HepG2 (cell line): ENCODE results near the gene SLC25A45. TPM values are rescaled to one million over a fixed set of nuclear protein-coding genes. Genes with fewer than 3 reads are reported as not detected.

ENCODE experiments used
- ATAC-seq: fragments of 200-7000 bp; cut with Tn5 transposase; 3 replicates; pipeline ENCODE4 v1.9.1; 2020; ENCODE audit warnings: mild to moderate bottlenecking, moderate library complexity
- BruUV-seq: library from RNA; stranded (reverse); fragments of 400-500 nt; replicated peaks from 2 replicates; lab custom pipeline; 2021; lab: Mats Ljungman, UMichigan
- CTCF ChIA-PET: fragments of 300-600 bp; formaldehyde crosslinking; extraction: SDS; loops from one replicate; lab custom pipeline; 2021; ENCODE audit warnings: low total read pairs, inconsistent platforms, low intra/inter-chr PET ratio; lab: Yijun Ruan, JAX
- POLR2A ChIA-PET: fragments of 350-600 bp; sonication (Branson Sonifier 250); formaldehyde crosslinking; loops from one replicate; lab custom pipeline; 2020; ENCODE audit warnings: antibody characterized with exemption, inconsistent platforms; lab: Yijun Ruan, JAX
- DNase-seq: peaks from one replicate; pipeline ENCODE4 v3.0.0-alpha.2; 2015; ENCODE audit warnings: low spot score
- FAIRE-seq: peaks from 3 replicates; lab custom pipeline; 2011; peaks lifted over from hg19 to GRCh38; lab: Jason Lieb, UNC
- H2AFZ ChIP-seq: one replicate; pipeline ENCODE4 v1.6.1; 2011; ENCODE audit warnings: low read length, inconsistent platforms
- H3K27ac ChIP-seq: fragments of 300-600 bp; 3 replicates; pipeline ENCODE4 v1.8.0; 2011; ENCODE audit warnings: mixed run types, mild to moderate bottlenecking, mixed read lengths, low read length, inconsistent platforms; ENCODE audit not compliant: insufficient read depth; ENCODE audit errors: extremely low read length
- H3K27me3 ChIP-seq, 2 experiments: fragments of 200-600 bp in 1 of 2; 2 replicates in 1 of 2; 3 replicates in 1 of 2; pipeline versions ENCODE4 v1.6.0 to v1.8.0; 2011; ENCODE audit warnings: low read length in 2 of 2, mild to moderate bottlenecking in 2 of 2, moderate library complexity in 2 of 2, inconsistent platforms in 1 of 2; ENCODE audit not compliant: insufficient read depth in 2 of 2, control insufficient read depth in 1 of 2
- H3K36me3 ChIP-seq, 2 experiments: fragments of 200-600 bp in 1 of 2; replicated peaks in 1 of 2; 2 replicates in 1 of 2; 3 replicates in 1 of 2; pipeline versions ENCODE4 v1.5.1 to v1.8.0; 2011; ENCODE audit warnings: low read length in 2 of 2, inconsistent platforms in 1 of 2; ENCODE audit not compliant: insufficient read depth in 2 of 2, control insufficient read depth in 1 of 2
- H3K4me1 ChIP-seq: 2 replicates; pipeline ENCODE4 v1.5.1; 2012; ENCODE audit warnings: low read length, inconsistent platforms; ENCODE audit not compliant: insufficient read depth
- H3K4me2 ChIP-seq: 2 replicates; pipeline ENCODE4 v1.6.0; 2011; ENCODE audit warnings: low read depth, low read length, inconsistent platforms
- H3K4me3 ChIP-seq, 3 experiments: fragments of 200-600 bp in 1 of 3; sonication (generic), shearing (Covaris generic) in 1 of 3; replicated peaks in 1 of 3; 2 replicates each; pipeline ENCODE4 v1.5.1; 2011 to 2016; ENCODE audit warnings: low read length in 3 of 3, inconsistent platforms in 2 of 3, low read depth in 2 of 3, mild to moderate bottlenecking in 2 of 3, control low read depth in 1 of 3, mixed read lengths in 1 of 3; ENCODE audit not compliant: insufficient read depth in 1 of 3
- H3K79me2 ChIP-seq: one replicate; pipeline ENCODE4 v1.6.1; 2011; ENCODE audit warnings: low read length, inconsistent platforms; ENCODE audit not compliant: insufficient read depth
- H3K9ac ChIP-seq: 2 replicates; pipeline ENCODE4 v1.6.0; 2011; ENCODE audit warnings: mild to moderate bottlenecking, low read depth, low read length, inconsistent platforms; ENCODE audit not compliant: insufficient read depth
- H3K9me3 ChIP-seq: 2 replicates; pipeline ENCODE4 v1.5.1; 2012; ENCODE audit warnings: mild to moderate bottlenecking, low read length
- H4K20me1 ChIP-seq: 2 replicates; pipeline ENCODE4 v1.6.0; 2011; ENCODE audit warnings: inconsistent platforms, mild to moderate bottlenecking, low read length, moderate library complexity; ENCODE audit not compliant: insufficient read depth
- HCFC1 ChIP-seq: fragments of 150-350 bp; IDR thresholded peaks from 2 replicates; pipeline ENCODE4 v1.6.1; 2014; ENCODE audit warnings: low read depth, low read length
- HOXA5 ChIP-seq: sonication (generic); formaldehyde crosslinking; IDR thresholded peaks from 2 replicates; pipeline ENCODE4 v1.4.0; 2020; ENCODE audit warnings: missing genetic modification reagents
- KDM5A ChIP-seq: fragments of 200-600 bp; sonication (generic); IDR thresholded peaks from 2 replicates; pipeline ENCODE4 v1.7.0; 2018; ENCODE audit warnings: antibody characterized with exemption, mild to moderate bottlenecking, low read length, borderline replicate concordance
- KLF13 ChIP-seq: sonication (generic); formaldehyde crosslinking; IDR thresholded peaks from 2 replicates; pipeline ENCODE4 v1.4.0; 2020; ENCODE audit warnings: mild to moderate bottlenecking, missing genetic modification reagents
- PAWR ChIP-seq: sonication (generic); formaldehyde crosslinking; IDR thresholded peaks from 2 replicates; pipeline ENCODE4 v1.4.0; 2020; ENCODE audit warnings: missing genetic modification reagents, mild to moderate bottlenecking, borderline replicate concordance
- SPEN ChIP-seq: sonication (generic); formaldehyde crosslinking; IDR thresholded peaks from 2 replicates; pipeline ENCODE4 v1.5.1; 2020; ENCODE audit warnings: low read depth, mild to moderate bottlenecking, missing genetic modification reagents
- SRY ChIP-seq: sonication (generic); formaldehyde crosslinking; IDR thresholded peaks from 2 replicates; pipeline ENCODE4 v1.8.0; 2022; ENCODE audit warnings: mild to moderate bottlenecking, missing genetic modification reagents
- STAT5B ChIP-seq: sonication (generic); formaldehyde crosslinking; IDR thresholded peaks from 2 replicates; pipeline ENCODE4 v1.4.0; 2020; ENCODE audit warnings: missing genetic modification reagents
- TMF1 ChIP-seq: sonication (generic); formaldehyde crosslinking; IDR thresholded peaks from 2 replicates; pipeline ENCODE4 v1.8.1; 2022; ENCODE audit warnings: low read depth, missing genetic modification reagents
- ZFYVE20 ChIP-seq: sonication (generic); formaldehyde crosslinking; IDR thresholded peaks from 2 replicates; pipeline ENCODE4 v1.8.0; 2023; ENCODE audit warnings: low read depth, mild to moderate bottlenecking, moderate library complexity, missing genetic modification reagents, borderline replicate concordance
- ZNF12 ChIP-seq: sonication (generic); formaldehyde crosslinking; IDR thresholded peaks from 2 replicates; pipeline ENCODE4 v1.5.0; 2020; ENCODE audit warnings: missing genetic modification reagents
- ZNF619 ChIP-seq: sonication (generic); formaldehyde crosslinking; IDR thresholded peaks from 2 replicates; pipeline ENCODE4 v1.4.0; 2020; ENCODE audit warnings: mild to moderate bottlenecking, missing genetic modification reagents
- ZNF678 ChIP-seq: sonication (generic); formaldehyde crosslinking; IDR thresholded peaks from 2 replicates; pipeline ENCODE4 v1.4.0; 2020; ENCODE audit warnings: mild to moderate bottlenecking, missing genetic modification reagents
- WGBS: methylation state at CpG from one replicate; pipeline ENCODE4 v1.1.6; 2017; ENCODE audit warnings: low lambda C conversion rate; 5-methylcytosine and 5-hydroxymethylcytosine counted together
- in situ Hi-C: cut with HindIII; loops from 2 replicates; pipeline ENCODE4 v1.10.0; 2017; ENCODE audit warnings: low pct_unique_long_range_greater_than_20kb; ENCODE audit not compliant: extremely low pct_ligation_motif_present
- intact Hi-C: fragments of 100-400 bp; cut with micrococcal nuclease; formaldehyde crosslinking; loops from one replicate; pipeline ENCODE4 v1.10.0; 2022; ENCODE audit not compliant: unreplicated experiment
- polyA plus RNA-seq, 8 experiments: library from polyadenylated mRNA; depleted of rRNA in 3 of 8; stranded (reverse) in 7 of 8; unstranded in 1 of 8; fragments of >200 nt; fragmentation: Illumina TruSeq in 4 of 8; extraction: Trizol in 4 of 8; gene quantifications; 2 replicates each; pipeline versions ENCODE4 v1.2.1 to v1.2.3, GENCODE V29; 2011 to 2016; ENCODE audit warnings: low read depth in 4 of 8, missing spikeins in 1 of 8, mixed read lengths in 1 of 8; ENCODE audit not compliant: insufficient read depth in 1 of 8
- total RNA-seq, 5 experiments: library from RNA; depleted of rRNA; stranded (reverse); fragments of >200 nt; fragmentation: Illumina TruSeq; extraction: Trizol; gene quantifications; 2 replicates each; pipeline ENCODE4 v1.2.3, GENCODE V29; 2016; ENCODE audit warnings: low read depth in 1 of 5
- TF ChIP-seq, protein P1 (sequence below): sonication (generic); formaldehyde crosslinking; IDR thresholded peaks from 2 replicates; pipeline ENCODE4 v1.5.0; 2020; ENCODE audit warnings: mild to moderate bottlenecking, missing genetic modification reagents
- TF ChIP-seq, protein P2 (sequence below): sonication (generic); formaldehyde crosslinking; conservative IDR thresholded peaks from 2 replicates; pipeline ENCODE4 v1.4.0; 2020; ENCODE audit warnings: missing genetic modification reagents
- TF ChIP-seq, protein P3 (sequence below): sonication (generic); formaldehyde crosslinking; IDR thresholded peaks from 2 replicates; pipeline ENCODE4 v1.8.0; 2022; ENCODE audit warnings: mild to moderate bottlenecking, missing genetic modification reagents
- TF ChIP-seq, protein P4 (sequence below): sonication (generic); formaldehyde crosslinking; conservative IDR thresholded peaks from 2 replicates; pipeline ENCODE4 v1.8.0; 2022; ENCODE audit warnings: low read depth, missing genetic modification reagents

Gene SLC25A45
- total and polyA plus RNA-seq, 2 of the 13 experiments (the other 11 are each of a cell fraction or from before 2014, with no cell fraction given), result 1.2 to 3.4 TPM

DNA sequence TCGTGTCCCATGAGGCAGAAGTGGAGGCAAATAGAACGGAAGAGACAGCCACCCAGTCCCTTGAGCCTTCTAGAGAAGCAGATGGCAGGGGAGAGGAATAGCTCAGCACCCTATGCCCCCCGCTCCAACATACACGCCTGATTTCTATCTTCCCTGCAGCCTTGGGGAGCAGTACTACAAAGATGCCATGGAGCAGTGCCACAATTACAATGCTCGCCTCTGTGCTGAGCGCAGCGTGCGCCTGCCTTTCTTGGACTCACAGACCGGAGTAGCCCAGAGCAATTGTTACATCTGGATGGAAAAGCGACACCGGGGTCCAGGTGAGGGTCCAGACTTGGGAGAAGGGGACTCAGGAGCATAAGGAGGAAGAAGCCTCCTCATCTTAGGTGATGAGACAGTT, 42.2 kb downstream of the SLC25A45 start (continued):
- TF ChIP-seq SPEN (no peak), ZNF619 (CRISPR knock-in tag) (no peak), TMF1 (CRISPR knock-in tag) (no peak), ZFYVE20 (no peak)
- TF ChIP-seq, protein P1, sequence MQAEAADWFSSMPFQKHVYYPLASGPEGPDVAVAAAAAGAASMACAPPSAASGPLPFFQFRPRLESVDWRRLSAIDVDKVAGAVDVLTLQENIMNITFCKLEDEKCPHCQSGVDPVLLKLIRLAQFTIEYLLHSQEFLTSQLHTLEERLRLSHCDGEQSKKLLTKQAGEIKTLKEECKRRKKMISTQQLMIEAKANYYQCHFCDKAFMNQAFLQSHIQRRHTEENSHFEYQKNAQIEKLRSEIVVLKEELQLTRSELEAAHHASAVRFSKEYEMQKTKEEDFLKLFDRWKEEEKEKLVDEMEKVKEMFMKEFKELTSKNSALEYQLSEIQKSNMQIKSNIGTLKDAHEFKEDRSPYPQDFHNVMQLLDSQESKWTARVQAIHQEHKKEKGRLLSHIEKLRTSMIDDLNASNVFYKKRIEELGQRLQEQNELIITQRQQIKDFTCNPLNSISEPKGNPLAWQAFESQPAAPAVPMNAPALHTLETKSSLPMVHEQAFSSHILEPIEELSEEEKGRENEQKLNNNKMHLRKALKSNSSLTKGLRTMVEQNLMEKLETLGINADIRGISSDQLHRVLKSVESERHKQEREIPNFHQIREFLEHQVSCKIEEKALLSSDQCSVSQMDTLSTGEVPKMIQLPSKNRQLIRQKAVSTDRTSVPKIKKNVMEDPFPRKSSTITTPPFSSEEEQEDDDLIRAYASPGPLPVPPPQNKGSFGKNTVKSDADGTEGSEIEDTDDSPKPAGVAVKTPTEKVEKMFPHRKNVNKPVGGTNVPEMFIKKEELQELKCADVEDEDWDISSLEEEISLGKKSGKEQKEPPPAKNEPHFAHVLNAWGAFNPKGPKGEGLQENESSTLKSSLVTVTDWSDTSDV (CRISPR knock-in tag), result no peak
- TF ChIP-seq, protein P2, sequence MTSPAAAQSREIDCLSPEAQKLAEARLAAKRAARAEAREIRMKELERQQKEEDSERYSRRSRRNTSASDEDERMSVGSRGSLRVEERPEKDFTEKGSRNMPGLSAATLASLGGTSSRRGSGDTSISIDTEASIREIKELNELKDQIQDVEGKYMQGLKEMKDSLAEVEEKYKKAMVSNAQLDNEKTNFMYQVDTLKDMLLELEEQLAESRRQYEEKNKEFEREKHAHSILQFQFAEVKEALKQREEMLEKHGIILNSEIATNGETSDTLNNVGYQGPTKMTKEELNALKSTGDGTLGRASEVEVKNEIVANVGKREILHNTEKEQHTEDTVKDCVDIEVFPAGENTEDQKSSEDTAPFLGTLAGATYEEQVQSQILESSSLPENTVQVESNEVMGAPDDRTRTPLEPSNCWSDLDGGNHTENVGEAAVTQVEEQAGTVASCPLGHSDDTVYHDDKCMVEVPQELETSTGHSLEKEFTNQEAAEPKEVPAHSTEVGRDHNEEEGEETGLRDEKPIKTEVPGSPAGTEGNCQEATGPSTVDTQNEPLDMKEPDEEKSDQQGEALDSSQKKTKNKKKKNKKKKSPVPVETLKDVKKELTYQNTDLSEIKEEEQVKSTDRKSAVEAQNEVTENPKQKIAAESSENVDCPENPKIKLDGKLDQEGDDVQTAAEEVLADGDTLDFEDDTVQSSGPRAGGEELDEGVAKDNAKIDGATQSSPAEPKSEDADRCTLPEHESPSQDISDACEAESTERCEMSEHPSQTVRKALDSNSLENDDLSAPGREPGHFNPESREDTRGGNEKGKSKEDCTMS (CRISPR knock-in tag), result no peak

DNA sequence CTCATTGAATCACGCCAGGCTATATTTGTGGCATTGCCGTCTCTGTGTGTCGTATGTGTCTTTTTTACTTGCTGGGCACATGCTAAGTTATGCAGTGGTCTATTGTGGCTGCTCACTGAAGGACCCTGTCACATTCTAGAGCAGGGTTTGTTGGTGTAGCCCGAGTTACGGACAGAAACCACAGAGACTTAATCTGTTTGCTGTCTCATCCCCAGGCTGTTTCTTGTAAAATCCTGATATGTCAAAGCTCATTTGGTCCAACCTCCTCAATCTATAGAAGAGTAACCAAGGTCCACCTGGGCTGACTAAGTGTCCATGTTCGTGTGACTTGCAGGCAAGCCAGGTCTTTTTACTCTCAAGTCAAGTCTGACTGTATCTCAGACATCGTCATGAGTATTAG, 43.8 kb downstream of the SLC25A45 start:
- Histone ChIP-seq H3K79me2 (peaks cover 47% of the 10 kb centered on the region), H3K27ac (no peak overlapping the region), H3K27me3 (no peaks in the 10 kb centered on the region; a peak in 1 of 5 replicates), H3K9ac (no peak overlapping the region), H2AFZ (no peak overlapping the region), H4K20me1 (no peaks in the 10 kb centered on the region), H3K9me3 (no peaks in the 10 kb centered on the region), H3K4me2 (no peak overlapping the region), H3K4me3 (no peak overlapping the region), H3K36me3 (peaks cover 18 to 40% of the 10 kb centered on the region in 2 experiments), H3K4me1 (peaks cover 12% of the 10 kb centered on the region)
- CTCF ChIA-PET, result no interaction called here
- intact Hi-C loops, result no loop called here
- no peak for DNase-seq
- POLR2A ChIA-PET, result interaction anchor here (2.4 kb wide), 1 partner anchor 13 kb away, joined by 7 read pairs; no protein-coding TSS in a partner anchor
- no peak for FAIRE-seq
- WGBS, result 95% methylated on average over 7 of the region's 7 CpGs
- no TSS peak for BruUV-seq
- no peak for ATAC-seq
- in situ Hi-C loops, result no loop called here
- TF ChIP-seq SRY (no peak), ZNF678 (CRISPR knock-in tag) (no peak), HOXA5 (no peak), PAWR (CRISPR knock-in tag) (no peak), ZNF12 (CRISPR knock-in tag) (no peak), HCFC1 (no peak), KLF13 (CRISPR knock-in tag) (no peak), STAT5B (CRISPR knock-in tag) (no peak), KDM5A (no peak)
- TF ChIP-seq, protein P3, sequence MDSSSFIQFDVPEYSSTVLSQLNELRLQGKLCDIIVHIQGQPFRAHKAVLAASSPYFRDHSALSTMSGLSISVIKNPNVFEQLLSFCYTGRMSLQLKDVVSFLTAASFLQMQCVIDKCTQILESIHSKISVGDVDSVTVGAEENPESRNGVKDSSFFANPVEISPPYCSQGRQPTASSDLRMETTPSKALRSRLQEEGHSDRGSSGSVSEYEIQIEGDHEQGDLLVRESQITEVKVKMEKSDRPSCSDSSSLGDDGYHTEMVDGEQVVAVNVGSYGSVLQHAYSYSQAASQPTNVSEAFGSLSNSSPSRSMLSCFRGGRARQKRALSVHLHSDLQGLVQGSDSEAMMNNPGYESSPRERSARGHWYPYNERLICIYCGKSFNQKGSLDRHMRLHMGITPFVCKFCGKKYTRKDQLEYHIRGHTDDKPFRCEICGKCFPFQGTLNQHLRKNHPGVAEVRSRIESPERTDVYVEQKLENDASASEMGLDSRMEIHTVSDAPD, result no peak
- TF ChIP-seq, protein P4, sequence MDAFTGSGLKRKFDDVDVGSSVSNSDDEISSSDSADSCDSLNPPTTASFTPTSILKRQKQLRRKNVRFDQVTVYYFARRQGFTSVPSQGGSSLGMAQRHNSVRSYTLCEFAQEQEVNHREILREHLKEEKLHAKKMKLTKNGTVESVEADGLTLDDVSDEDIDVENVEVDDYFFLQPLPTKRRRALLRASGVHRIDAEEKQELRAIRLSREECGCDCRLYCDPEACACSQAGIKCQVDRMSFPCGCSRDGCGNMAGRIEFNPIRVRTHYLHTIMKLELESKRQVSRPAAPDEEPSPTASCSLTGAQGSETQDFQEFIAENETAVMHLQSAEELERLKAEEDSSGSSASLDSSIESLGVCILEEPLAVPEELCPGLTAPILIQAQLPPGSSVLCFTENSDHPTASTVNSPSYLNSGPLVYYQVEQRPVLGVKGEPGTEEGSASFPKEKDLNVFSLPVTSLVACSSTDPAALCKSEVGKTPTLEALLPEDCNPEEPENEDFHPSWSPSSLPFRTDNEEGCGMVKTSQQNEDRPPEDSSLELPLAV (CRISPR knock-in tag), result no peak
